GM19438 (cell line): ENCODE data around the gene RPP40.
"Not testable (repeated sequence)": the region's sequence is repeated elsewhere in the genome, so short reads cannot be mapped to it uniquely, and the experiment has no call there.

Experiments used
- ATAC-seq: cut with Tn5 transposase; IDR thresholded peaks from one replicate; pipeline ENCODE4 v1.9.1; 2021; ENCODE audit warnings: low read depth; ENCODE audit not compliant: unreplicated experiment

Gene RPP40

GRCh38 chr6:5023923-5024322 is 20.1 kb upstream of the RPP40 start:
- no peak for ATAC-seq

GRCh38 chr6:5020142-5020541 is 16.3 kb upstream of the RPP40 start:
- no peak for ATAC-seq

GRCh38 chr6:5014072-5014561 is 10.3 kb upstream of the RPP40 start:
- ATAC-seq, result no peak

- ATAC-seq, result no peak
Observed at GRCh38 chr6:5012519-5012918, 8.7 kb upstream of the RPP40 start.

- ATAC-seq, result no peak
Observed at GRCh38 chr6:5011346-5011745, 7.5 kb upstream of the RPP40 start.

- ATAC-seq, result no peak
Observed at GRCh38 chr6:5007531-5007930, 3.7 kb upstream of the RPP40 start.

- no peak for ATAC-seq
Observed at GRCh38 chr6:5006222-5006621, 2.4 kb upstream of the RPP40 start.

GRCh38 chr6:5005038-5005433 is 1.2 kb upstream of the RPP40 start:
- not testable (repeated sequence) for ATAC-seq

GRCh38 chr6:5004373-5005037 is 668 bp upstream of the RPP40 start:
- peak; percentile 1 for ATAC-seq

- ATAC-seq, result no peak
Observed at GRCh38 chr6:4999586-4999985, 4.3 kb downstream of the RPP40 start.

- no peak for ATAC-seq
Observed at GRCh38 chr6:4997862-4998261, 6.0 kb downstream of the RPP40 start.

GRCh38 chr6:4994741-4995140 is 9.1 kb downstream of the RPP40 start:
- ATAC-seq, result no peak

GRCh38 chr6:4987432-4987831 is 16.4 kb downstream of the RPP40 start:
- no peak for ATAC-seq

- no peak for ATAC-seq
Observed at GRCh38 chr6:4986999-4987398, 16.8 kb downstream of the RPP40 start.

- ATAC-seq, result no peak
Observed at GRCh38 chr6:4983322-4983721, 20.5 kb downstream of the RPP40 start.

- ATAC-seq, result no peak
Observed at GRCh38 chr6:4981761-4982160, 22.1 kb downstream of the RPP40 start.

GRCh38 chr6:4979426-4979825 is 24.4 kb downstream of the RPP40 start:
- ATAC-seq, result no peak

- no peak for ATAC-seq
Observed at GRCh38 chr6:4977468-4977867, 26.4 kb downstream of the RPP40 start.

- ATAC-seq, result no peak
Observed at GRCh38 chr6:4975506-4975905, 28.3 kb downstream of the RPP40 start.

GRCh38 chr6:4974962-4975361 is 28.9 kb downstream of the RPP40 start:
- ATAC-seq, result no peak

- no peak for ATAC-seq
Observed at GRCh38 chr6:4973982-4974745, 29.7 kb downstream of the RPP40 start.

- no peak for ATAC-seq
Observed at GRCh38 chr6:4973415-4973814, 30.4 kb downstream of the RPP40 start.
